GM19099 (cell line): Measurements from ENCODE around the gene CENPH.

Experiments used
- POLR2A ChIP-seq: IDR thresholded peaks from 3 replicates; pipeline ENCODE4 v1.6.1; 2011; ENCODE audit warnings: low read depth; ENCODE audit not compliant: insufficient read length; ENCODE audit errors: extremely low read depth

CENPH gene

GRCh38 chr5:69206528-69207190 is 17.3 kb downstream of the CENPH start:
- no peak for TF ChIP-seq POLR2A

DNA sequence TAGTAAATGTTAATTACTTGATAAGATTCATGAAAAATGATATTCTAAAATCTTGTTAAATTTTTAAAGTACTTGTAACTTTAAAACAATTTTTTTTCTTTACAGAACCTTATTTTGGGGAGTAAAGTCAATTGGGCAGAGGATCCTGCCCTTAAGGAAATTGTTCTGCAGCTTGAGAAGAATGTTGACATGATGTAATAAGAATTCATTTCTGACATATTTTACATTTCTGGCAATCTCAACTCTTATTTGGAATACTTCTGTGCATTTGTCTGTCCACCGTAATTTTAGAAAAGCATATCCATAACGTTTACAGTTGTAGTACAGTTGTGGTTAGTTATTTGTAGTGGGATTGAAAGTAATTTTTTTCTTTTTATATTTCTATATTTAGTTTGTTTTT is 20.2 kb downstream of the CENPH start:
- no peak for TF ChIP-seq POLR2A

DNA sequence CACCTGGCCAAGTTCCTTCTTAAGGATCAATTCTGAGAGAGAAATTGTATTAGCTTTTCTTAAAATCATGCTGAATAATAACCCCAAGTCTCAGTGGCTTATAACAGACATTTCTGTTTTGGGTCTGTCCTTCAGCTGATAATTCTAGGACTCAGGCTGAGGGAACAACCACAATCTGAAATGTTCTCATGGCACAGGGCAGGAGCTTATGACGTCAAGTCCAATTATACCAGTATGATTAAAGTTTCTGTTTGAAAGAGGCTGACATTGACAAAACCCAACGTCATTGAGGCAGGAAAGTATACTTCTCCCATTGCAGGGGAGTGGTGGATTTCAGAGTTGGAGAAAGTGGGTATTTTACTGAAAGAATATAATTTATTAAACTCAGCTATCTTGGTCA is 21.8 kb downstream of the CENPH start:
- TF ChIP-seq POLR2A = no peak

- no peak for TF ChIP-seq POLR2A
Measured at GRCh38 chr5:69212022-69212421, 22.6 kb downstream of the CENPH start.

DNA sequence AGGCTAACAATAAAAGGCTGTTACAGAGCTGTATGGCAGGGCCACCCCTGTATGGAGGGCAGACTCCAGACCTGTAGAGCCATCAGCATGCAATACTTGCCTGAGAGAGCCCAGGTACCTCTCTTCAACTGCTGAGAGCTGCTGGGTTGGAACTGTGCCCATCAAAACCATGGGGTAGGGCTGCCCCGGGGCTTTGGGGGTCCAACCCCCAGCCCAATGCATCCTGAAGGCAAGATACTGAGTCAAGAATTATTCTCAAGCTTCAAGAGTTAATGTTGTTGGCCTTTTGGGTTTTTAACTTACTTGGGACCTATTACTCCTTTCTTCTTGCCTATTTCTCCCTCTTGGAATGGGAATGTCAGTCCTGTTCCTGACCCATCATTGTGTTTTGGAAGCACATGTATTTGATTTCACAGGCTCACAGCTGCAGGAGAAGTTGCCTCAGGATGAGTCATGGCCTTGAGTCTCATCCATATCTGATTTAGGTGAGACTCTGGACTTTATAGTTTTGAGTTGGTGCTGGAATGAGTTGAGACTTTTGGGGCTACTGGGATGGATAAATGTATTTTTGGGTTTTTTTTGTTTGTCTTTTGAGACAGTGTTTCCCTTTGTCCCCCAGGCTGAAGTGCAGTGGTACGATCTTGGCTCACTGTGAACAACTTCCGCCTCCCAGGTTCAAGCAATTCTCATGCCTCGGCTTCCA is 24.3 kb downstream of the CENPH start:
- no peak for TF ChIP-seq POLR2A

GRCh38 chr5:69217151-69217511 is 27.7 kb downstream of the CENPH start:
- TF ChIP-seq POLR2A = no peak

DNA sequence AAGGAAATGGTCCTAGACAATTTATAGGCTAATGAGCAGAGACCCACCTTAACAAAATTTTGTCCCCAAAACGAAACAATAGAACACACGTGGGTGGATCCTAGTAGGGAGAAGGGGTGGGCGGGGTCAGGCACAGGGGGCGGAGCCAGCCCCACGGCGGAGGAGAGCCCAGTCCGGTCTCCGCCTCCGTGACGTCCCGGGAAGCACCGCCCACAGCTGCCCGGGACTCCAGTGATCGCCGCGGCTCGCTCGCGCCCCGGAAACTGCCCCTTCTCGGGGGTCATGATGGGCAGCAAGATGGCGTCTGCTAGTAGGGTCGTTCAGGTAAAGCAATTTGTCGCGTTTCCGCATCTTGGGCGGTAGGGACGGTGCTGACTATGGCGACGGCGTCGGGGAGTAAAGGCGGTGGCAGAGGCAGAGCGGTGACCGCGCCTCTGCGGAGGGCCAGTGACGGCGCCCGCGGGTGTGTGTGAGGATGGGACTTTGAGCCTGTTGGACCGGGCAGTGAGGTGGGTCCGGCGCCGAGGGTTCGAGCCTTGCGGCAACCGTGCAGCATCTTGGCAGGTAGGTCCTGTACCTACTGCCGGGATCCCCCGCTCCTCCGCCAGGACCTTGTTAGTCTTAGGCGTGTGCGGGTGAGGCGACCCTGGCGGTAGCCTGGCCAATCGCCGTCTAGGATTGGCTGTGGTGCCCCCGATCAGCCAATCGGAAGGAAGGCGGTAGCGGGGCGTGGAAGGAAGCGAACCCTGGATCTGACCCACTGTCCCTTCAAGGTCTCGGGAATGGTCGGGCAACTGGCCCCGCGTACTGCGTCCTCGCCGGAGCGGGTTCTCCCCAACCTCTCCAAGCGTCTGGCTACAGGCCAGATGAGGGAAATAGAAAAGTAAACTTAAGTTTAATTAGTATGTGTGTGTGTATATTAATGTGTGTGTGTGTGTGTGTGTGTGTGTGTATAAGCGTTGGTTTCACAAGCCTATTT is 28.5 kb downstream of the CENPH start:
- TF ChIP-seq POLR2A = peak; percentile 73

DNA sequence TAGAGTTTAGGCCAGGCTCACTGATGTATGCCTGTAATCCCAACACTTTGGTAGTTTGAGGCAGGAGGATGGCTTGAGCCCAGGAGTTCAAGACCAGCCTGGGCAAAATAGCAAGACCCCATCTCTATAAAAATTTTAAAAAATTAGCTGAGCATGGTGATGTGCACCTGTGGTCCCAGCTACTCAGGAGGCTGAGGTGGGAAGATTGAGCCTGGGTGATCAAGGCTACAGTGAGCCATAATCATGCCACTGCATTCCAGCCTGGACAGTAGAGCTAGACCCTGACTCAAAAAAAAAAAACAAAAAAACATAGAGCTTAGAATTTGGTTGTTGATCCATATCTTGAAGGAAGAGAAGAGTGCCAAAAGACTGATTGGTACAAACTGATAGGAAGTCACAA is 30.6 kb downstream of the CENPH start:
- no peak for TF ChIP-seq POLR2A

DNA sequence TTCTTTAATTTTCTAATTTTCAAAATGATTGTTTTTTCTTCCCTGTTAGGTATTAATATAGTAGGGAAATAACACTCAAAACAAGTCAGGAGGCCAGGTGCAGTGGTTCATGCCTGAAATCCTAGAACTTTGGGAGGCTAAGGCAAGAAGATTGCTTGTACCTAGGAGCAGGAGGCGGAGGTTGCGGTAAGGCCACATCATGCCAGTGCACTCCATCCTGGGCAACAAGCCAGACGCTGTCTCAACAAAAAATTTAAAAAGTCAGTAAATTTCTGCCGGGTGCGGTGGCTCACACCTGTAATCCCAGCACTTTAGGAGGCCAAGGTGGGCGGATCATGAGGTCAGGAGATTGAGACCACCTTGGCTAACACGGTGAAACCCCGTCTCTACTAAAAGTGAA is 35.1 kb downstream of the CENPH start:
- TF ChIP-seq POLR2A = no peak

DNA sequence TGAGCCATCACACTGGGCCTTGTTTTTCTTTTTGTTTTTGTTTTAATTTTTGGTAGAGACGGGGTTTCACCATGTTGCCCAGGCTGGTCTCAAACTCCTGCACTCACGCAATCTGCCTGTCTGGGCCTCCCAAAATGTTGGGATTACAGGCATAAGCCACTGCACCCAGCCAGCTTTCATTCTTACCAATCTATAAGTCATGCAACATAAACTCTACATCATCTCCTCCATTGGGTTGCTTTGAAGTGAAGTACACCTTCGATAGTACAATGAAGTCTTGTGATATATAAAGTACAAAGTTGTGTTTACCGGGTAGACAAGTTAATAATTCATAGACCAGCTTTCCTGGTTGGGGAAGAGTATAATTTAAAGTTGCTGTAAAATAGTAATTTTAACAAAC is 36.5 kb downstream of the CENPH start:
- TF ChIP-seq POLR2A = no peak

- no peak for TF ChIP-seq POLR2A
Measured at GRCh38 chr5:69230181-69230580, 40.8 kb downstream of the CENPH start.

DNA sequence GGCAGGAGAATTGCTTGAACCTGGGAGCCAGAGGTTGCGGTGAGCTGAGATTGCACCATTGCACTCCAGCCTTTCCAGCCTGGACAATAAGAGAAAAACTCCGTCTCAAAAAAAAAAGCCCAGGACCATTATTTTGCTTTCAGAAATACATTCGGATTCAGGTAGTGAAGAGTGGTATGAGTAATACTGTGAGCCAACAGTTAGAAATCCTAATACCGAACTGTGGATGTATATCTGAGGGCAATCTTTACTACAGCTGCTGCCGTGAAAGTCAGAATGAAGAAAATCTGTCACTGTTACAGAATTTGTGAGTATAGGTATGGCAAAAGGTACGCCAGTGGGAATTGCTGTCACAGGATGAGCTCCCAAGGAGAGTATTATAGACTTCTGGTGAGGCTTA is 41.9 kb downstream of the CENPH start:
- TF ChIP-seq POLR2A = no peak

GRCh38 chr5:69231851-69232250 is 42.5 kb downstream of the CENPH start:
- no peak for TF ChIP-seq POLR2A

GRCh38 chr5:69234457-69235268 is 45.3 kb downstream of the CENPH start, which contains the start of gene CDK7:
Gene CDK7 (plus strand): TSS chr5:69234886. CDS start chr5:69234976, 90 bp downstream.
- peak; percentile 79 for TF ChIP-seq POLR2A

- no peak for TF ChIP-seq POLR2A
Measured at GRCh38 chr5:69237877-69238276, 48.5 kb downstream of the CENPH start.

DNA sequence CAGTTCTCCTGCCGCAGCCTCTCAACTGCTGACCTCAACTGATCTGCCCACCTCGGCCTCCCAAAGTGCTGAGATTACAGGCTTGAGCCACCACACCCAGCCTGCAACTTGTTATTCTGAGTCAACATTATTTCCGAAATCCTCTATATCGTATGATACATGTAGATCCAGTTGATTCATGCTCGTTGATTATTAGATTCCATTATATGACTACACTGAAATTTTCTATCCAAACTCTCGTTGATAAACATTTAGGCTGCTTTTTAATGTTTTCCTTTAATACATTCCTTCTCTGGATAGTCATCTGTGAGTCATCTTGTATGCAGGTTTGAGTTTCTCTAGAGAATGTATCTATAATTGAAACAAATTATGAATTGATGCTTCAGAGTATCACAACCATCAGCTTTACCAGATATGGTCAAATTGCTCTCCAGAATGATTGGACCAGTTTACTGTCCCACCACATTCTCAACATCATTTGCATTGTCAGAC is 49.4 kb downstream of the CENPH start:
- TF ChIP-seq POLR2A = no peak
